Body of pancreas (tissue), 4 donors: ENCODE measurements around the gene CCDC150. TPM values are rescaled to one million over a fixed set of nuclear protein-coding genes. Genes with fewer than 3 reads are reported as not detected.
"Not testable (repeated sequence)": the region's sequence is repeated elsewhere in the genome, so short reads cannot be mapped to it uniquely, and the experiment has no call there.

Experiments
- ATAC-seq: fragments of 150-250 bp; one replicate; pipeline ENCODE4 v1.9.1; 2016
- DNase-seq, 4 donors: peaks; one replicate each; pipeline ENCODE4 v3.0.0-alpha.2; 2019
- H3K27ac ChIP-seq, 4 donors: fragments of 200-600 bp; sonication (generic); 1 replicate in 3 of 4; 2 replicates in 1 of 4; pipeline versions ENCODE4 v1.5.1 to v1.6.1; 2016 to 2019; ENCODE audit warnings: mild to moderate bottlenecking in 1 of 4, mixed read lengths in 1 of 4, moderate library complexity in 1 of 4
- H3K27me3 ChIP-seq, 2 donors: fragments of 200-600 bp; sonication (generic); one replicate each; pipeline ENCODE4 v1.6.0; 2016; ENCODE audit warnings: mild to moderate bottlenecking in 1 of 2
- H3K36me3 ChIP-seq, 2 donors: fragments of 200-600 bp; sonication (generic); replicated peaks in 1 of 2; 2 replicates each; pipeline ENCODE4 v1.5.1; 2016; ENCODE audit warnings: low read depth in 2 of 2; ENCODE audit not compliant: insufficient read depth in 1 of 2
- H3K4me1 ChIP-seq: fragments of 200-600 bp; sonication (generic); one replicate; pipeline ENCODE4 v1.6.0; 2016
- H3K4me3 ChIP-seq, 2 donors: fragments of 200-600 bp; sonication (generic); 1 replicate in 1 of 2; 2 replicates in 1 of 2; pipeline ENCODE4 v1.5.1; 2016 to 2019
- H3K9me3 ChIP-seq, 3 donors: fragments of 200-600 bp; sonication (generic); 1 replicate in 2 of 3; 2 replicates in 1 of 3; pipeline ENCODE4 v1.5.1; 2016
- CTCF ChIP-seq, 7 experiments: fragments of 450-650 bp in 4 of 7; fragments of 200-600 bp in 3 of 7; sonication (generic) in 3 of 7; IDR thresholded peaks; one replicate each; pipeline ENCODE4 v1.5.1; 2016 to 2019; ENCODE audit warnings: antibody characterized with exemption in 7 of 7
- POLR2A ChIP-seq, 3 donors: fragments of 450-650 bp; IDR thresholded peaks; one replicate each; pipeline ENCODE4 v1.6.1; 2016; ENCODE audit warnings: antibody characterized with exemption in 3 of 3, mild to moderate bottlenecking in 2 of 3
- WGBS, 2 donors: methylation state at CpG; one replicate each; pipeline ENCODE4 v1.1.5; 2017; 5-methylcytosine and 5-hydroxymethylcytosine counted together
- intact Hi-C: fragments of 100-400 bp; cut with DNase I; formaldehyde crosslinking; loops from one replicate; pipeline ENCODE4 v1.15.1; 2023
- total RNA-seq, 2 donors: library from RNA; depleted of rRNA; stranded (reverse); fragments of >200 nt; gene quantifications; one replicate each; pipeline ENCODE4 v1.1.0, GENCODE V29; 2016

Gene CCDC150
- total RNA-seq, 2 donors from 2014 or later: 2.6 TPM; not detected in 1

- TF ChIP-seq CTCF (IDR thresholded peaks at IDR 0.05) (no peak), POLR2A (IDR thresholded peaks at IDR 0.05) (no peak)
- WGBS, 2 donors: 77% methylated on average over 3 of the region's 3 CpGs
- Histone ChIP-seq H3K27me3 (no peaks in the 10 kb centered on the region), H3K4me1 (no peaks in the 10 kb centered on the region), H3K36me3 (no peaks in the 10 kb centered on the region), H3K4me3 (no peak overlapping the region), H3K9me3 (no peaks in the 10 kb centered on the region), H3K27ac (no peak overlapping the region)
- intact Hi-C loops: no loop called here
- DNase-seq (no peak), ATAC-seq (no peak)
Observed at GRCh38 chr2:196675963-196676362, 36.4 kb downstream of the CCDC150 start.

GRCh38 chr2:196677404-196677803, 37.9 kb downstream of the CCDC150 start:
- Histone ChIP-seq H3K4me3 (no peak overlapping the region), H3K9me3 (no peaks in the 10 kb centered on the region), H3K27ac (no peak overlapping the region), H3K4me1 (no peaks in the 10 kb centered on the region), H3K27me3 (no peaks in the 10 kb centered on the region), H3K36me3 (no peaks in the 10 kb centered on the region)
- DNase-seq (peak in 2 of 4 donors; percentile 7 to 51), ATAC-seq (peak; percentile 30)
- TF ChIP-seq POLR2A (IDR thresholded peaks at IDR 0.05): no peak
- TF ChIP-seq CTCF (IDR thresholded peaks at IDR 0.05): no peak
- intact Hi-C loops: no loop called here
- WGBS, 2 donors: 84% methylated on average over 5 of the region's 5 CpGs

- H3K9me3 ChIP-seq: no peaks in the 10 kb centered on the region
- no peak for ATAC-seq
- H3K4me1 ChIP-seq: no peaks in the 10 kb centered on the region
- H3K27ac ChIP-seq: no peak overlapping the region
- no peak overlapping the region for H3K4me3 ChIP-seq
- no peak for DNase-seq
- no peaks in the 10 kb centered on the region for H3K27me3 ChIP-seq
- intact Hi-C loops: no loop called here
- TF ChIP-seq POLR2A (IDR thresholded peaks at IDR 0.05) (no peak), CTCF (IDR thresholded peaks at IDR 0.05) (no peak)
- H3K36me3 ChIP-seq: no peaks in the 10 kb centered on the region
Observed at GRCh38 chr2:196679368-196679767, 39.9 kb downstream of the CCDC150 start.

- no peaks in the 10 kb centered on the region for H3K9me3 ChIP-seq
- H3K27me3 ChIP-seq: no peaks in the 10 kb centered on the region
- no peaks in the 10 kb centered on the region for H3K36me3 ChIP-seq
- TF ChIP-seq POLR2A (IDR thresholded peaks at IDR 0.05) (no peak), CTCF (IDR thresholded peaks at IDR 0.05) (no peak)
- no peak overlapping the region for H3K4me3 ChIP-seq
- WGBS, 2 donors: 87% methylated on average over 2 of the region's 2 CpGs
- intact Hi-C loops: no loop called here
- ATAC-seq (no peak), DNase-seq (no peak)
- no peak overlapping the region for H3K27ac ChIP-seq
- H3K4me1 ChIP-seq: no peaks in the 10 kb centered on the region
Observed at GRCh38 chr2:196681510-196681909, 42.0 kb downstream of the CCDC150 start.

- intact Hi-C loops: no loop called here
- 91 to 92% methylated on average over 7 of the region's 7 CpGs for whole genome bisulfite sequencing, 2 donors
- ATAC-seq (no peak), DNase-seq (no peak)
- Histone ChIP-seq H3K4me1 (no peaks in the 10 kb centered on the region), H3K27ac (no peak overlapping the region), H3K27me3 (no peaks in the 10 kb centered on the region), H3K9me3 (peaks cover 0 to 8% (median 0%) of the 10 kb centered on the region in 3 donors), H3K4me3 (no peak overlapping the region), H3K36me3 (no peaks in the 10 kb centered on the region)
- no peak for TF ChIP-seq CTCF (IDR thresholded peaks at IDR 0.05)
- TF ChIP-seq POLR2A (IDR thresholded peaks at IDR 0.05): no peak
Observed at GRCh38 chr2:196685792-196686191, 46.3 kb downstream of the CCDC150 start.

GRCh38 chr2:196686737-196687136, 47.2 kb downstream of the CCDC150 start:
- H3K36me3 ChIP-seq, intact Hi-C loops, H3K27ac ChIP-seq, H3K4me3 ChIP-seq, H3K27me3 ChIP-seq, H3K9me3 ChIP-seq, DNase-seq, ATAC-seq, H3K4me1 ChIP-seq: not testable (repeated sequence)
- 87 to 88% methylated on average over 2 of the region's 2 CpGs for WGBS, 2 donors
